A549 (cell line): ENCODE data around the gene CHN1.

Experiments
- CEBPB ChIP-seq, 2 experiments: fragments of >200 bp in 1 of 2; sonication (Bioruptor Twin) in 1 of 2; formaldehyde crosslinking in 1 of 2; IDR thresholded peaks; 2 replicates each; pipeline ENCODE4 v1.6.1; 2012 to 2016
- FOSL2 ChIP-seq, 2 experiments: fragments of 450-650 bp in 1 of 2; fragments of >200 bp in 1 of 2; sonication (Bioruptor Twin) in 1 of 2; formaldehyde crosslinking; IDR thresholded peaks; 2 replicates each; pipeline versions ENCODE4 v1.5.0 to v1.6.1; 2016 to 2020; ENCODE audit warnings: mild to moderate bottlenecking in 1 of 2, moderate library complexity in 1 of 2
- SMC3 ChIP-seq: fragments of >200 bp; sonication (Bioruptor Twin); formaldehyde crosslinking; IDR thresholded peaks from 3 replicates; pipeline ENCODE4 v1.6.1; 2018; ENCODE audit warnings: inconsistent platforms

GRCh38 chr2:174773215-174773614 lies 232.0 kb downstream of the CHN1 start:
- TF ChIP-seq SMC3 (no peak), CEBPB (IDR thresholded peaks at IDR 0.05) (no peak), FOSL2 (IDR thresholded peaks at IDR 0.05) (no peak), FOSL2 (CRISPR knock-in tag; IDR thresholded peaks at IDR 0.05) (no peak)
